H9 (cell line): ENCODE data around the gene LETM1. TPM values are rescaled to one million over a fixed set of nuclear protein-coding genes. Genes with fewer than 3 reads are reported as not detected.

Experiments used
- DNase-seq: peaks from one replicate; pipeline ENCODE4 v3.0.0-alpha.2; 2017
- H2AFZ ChIP-seq: one replicate; pipeline ENCODE4 v1.6.1; 2013; ENCODE audit warnings: mild to moderate bottlenecking, low read length, control low read depth, moderate library complexity
- H2AK5ac ChIP-seq: 2 replicates; pipeline ENCODE4 v1.6.1; 2013; ENCODE audit warnings: low read length, control low read depth, mixed read lengths; ENCODE audit not compliant: insufficient read length
- H2BK120ac ChIP-seq: one replicate; pipeline ENCODE4 v1.6.1; 2013; ENCODE audit warnings: low read depth, mild to moderate bottlenecking, low read length, control low read depth, inconsistent platforms; ENCODE audit not compliant: poor library complexity, severe bottlenecking
- H2BK12ac ChIP-seq: 2 replicates; pipeline ENCODE4 v1.6.1; 2013; ENCODE audit warnings: low read length, control low read depth, mixed read lengths, low read depth; ENCODE audit not compliant: insufficient read length
- H2BK15ac ChIP-seq: 2 replicates; pipeline ENCODE4 v1.6.1; 2013; ENCODE audit warnings: low read depth, low read length, control low read depth
- H2BK20ac ChIP-seq: one replicate; pipeline ENCODE4 v1.6.1; 2013; ENCODE audit warnings: low read depth, mild to moderate bottlenecking, low read length, control low read depth, inconsistent platforms; ENCODE audit not compliant: poor library complexity, severe bottlenecking
- H2BK5ac ChIP-seq: 2 replicates; pipeline ENCODE4 v1.6.1; 2013; ENCODE audit warnings: low read length, control low read depth, mixed read lengths; ENCODE audit not compliant: insufficient read length
- H3K14ac ChIP-seq: 2 replicates; pipeline ENCODE4 v1.6.1; 2013; ENCODE audit warnings: low read length, control low read depth; ENCODE audit not compliant: insufficient read depth
- H3K18ac ChIP-seq: 2 replicates; pipeline ENCODE4 v1.6.1; 2013; ENCODE audit warnings: low read depth, mild to moderate bottlenecking, mixed read lengths, low read length, control low read depth; ENCODE audit not compliant: insufficient read length
- H3K23ac ChIP-seq: 2 replicates; pipeline ENCODE4 v1.6.1; 2013; ENCODE audit warnings: low read length, control low read depth, mixed read lengths, low read depth; ENCODE audit not compliant: insufficient read length
- H3K23me2 ChIP-seq: 2 replicates; pipeline ENCODE4 v1.6.1; 2013; ENCODE audit warnings: low read depth, mild to moderate bottlenecking, mixed read lengths, low read length, control low read depth; ENCODE audit not compliant: insufficient read length, poor library complexity, severe bottlenecking
- H3K27ac ChIP-seq: 2 replicates; pipeline ENCODE4 v1.5.1; 2013; ENCODE audit warnings: low read length, control low read depth, mixed read lengths, low read depth; ENCODE audit not compliant: insufficient read length
- H3K27me3 ChIP-seq: 2 replicates; pipeline ENCODE4 v1.6.1; 2013; ENCODE audit warnings: low read length, control low read depth, inconsistent platforms; ENCODE audit not compliant: insufficient read depth
- H3K4ac ChIP-seq: 2 replicates; pipeline ENCODE4 v1.6.1; 2013; ENCODE audit warnings: low read depth, mild to moderate bottlenecking, control low read depth, inconsistent platforms, low read length, moderate library complexity
- H3K4me1 ChIP-seq: 2 replicates; pipeline ENCODE4 v1.6.1; 2013; ENCODE audit warnings: low read length, control low read depth, inconsistent platforms; ENCODE audit not compliant: insufficient read depth
- H3K4me2 ChIP-seq: 2 replicates; pipeline ENCODE4 v1.6.1; 2013; ENCODE audit warnings: low read length, control low read depth, mixed read lengths; ENCODE audit not compliant: insufficient read length, insufficient read depth
- H3K56ac ChIP-seq: 2 replicates; pipeline ENCODE4 v1.6.1; 2013; ENCODE audit warnings: low read depth, mild to moderate bottlenecking, mixed read lengths, low read length, control low read depth; ENCODE audit not compliant: insufficient read length
- H3K79me1 ChIP-seq: 2 replicates; pipeline ENCODE4 v1.6.1; 2013; ENCODE audit warnings: low read depth, mild to moderate bottlenecking, moderate library complexity, low read length, control low read depth, inconsistent platforms; ENCODE audit not compliant: insufficient read depth, poor library complexity, severe bottlenecking
- H3K79me2 ChIP-seq: 2 replicates; pipeline ENCODE4 v1.6.1; 2013; ENCODE audit warnings: low read length, control low read depth, inconsistent platforms; ENCODE audit not compliant: insufficient read depth
- H3K9ac ChIP-seq: 2 replicates; pipeline ENCODE4 v1.6.1; 2013; ENCODE audit warnings: low read length, control low read depth, mixed read lengths; ENCODE audit not compliant: insufficient read length; ENCODE audit errors: extremely low read depth
- H3K9me3 ChIP-seq: one replicate; pipeline ENCODE4 v1.6.1; 2013; ENCODE audit warnings: low read depth, low read length, inconsistent platforms; ENCODE audit not compliant: control insufficient read depth
- H3T11ph ChIP-seq: one replicate; pipeline ENCODE4 v1.6.1; 2013; ENCODE audit warnings: mild to moderate bottlenecking, low read length, control low read depth, inconsistent platforms
- H4K20me1 ChIP-seq: one replicate; pipeline ENCODE4 v1.6.1; 2013; ENCODE audit not compliant: control insufficient read depth, insufficient read length, insufficient read depth
- H4K5ac ChIP-seq: 2 replicates; pipeline ENCODE4 v1.6.1; 2013; ENCODE audit warnings: low read depth, mild to moderate bottlenecking, mixed read lengths, low read length, control low read depth; ENCODE audit not compliant: insufficient read length
- H4K8ac ChIP-seq: replicated peaks from 2 replicates; pipeline ENCODE4 v1.6.1; 2013; ENCODE audit warnings: low read length, control low read depth, mixed read lengths, low read depth; ENCODE audit not compliant: insufficient read length
- H4K91ac ChIP-seq: 2 replicates; pipeline ENCODE4 v1.6.1; 2013; ENCODE audit warnings: low read depth, mild to moderate bottlenecking, moderate library complexity, mixed read lengths, low read length, control low read depth; ENCODE audit not compliant: insufficient read length
- H3K27ac Mint-ChIP-seq, 3 experiments: 2 replicates in 2 of 3; 3 replicates in 1 of 3; pipeline ENCODE4 v1.8.0; 2020 to 2021; ENCODE audit warnings: mixed read lengths in 3 of 3, mild to moderate bottlenecking in 1 of 3, moderate library complexity in 1 of 3
- H3K27me3 Mint-ChIP-seq: 2 replicates; pipeline ENCODE4 v1.8.0; 2021; ENCODE audit warnings: low read depth, mild to moderate bottlenecking, moderate library complexity, mixed read lengths
- H3K36me3 Mint-ChIP-seq, 3 experiments: 2 replicates in 2 of 3; 3 replicates in 1 of 3; pipeline ENCODE4 v1.8.0; 2020 to 2021; ENCODE audit warnings: low read depth in 3 of 3, mixed read lengths in 3 of 3; ENCODE audit not compliant: insufficient read depth in 1 of 3
- H3K4me1 Mint-ChIP-seq, 2 experiments: 2 replicates each; pipeline ENCODE4 v1.8.0; 2020; ENCODE audit warnings: mixed read lengths in 2 of 2
- H3K4me3 Mint-ChIP-seq, 2 experiments: 2 replicates in 1 of 2; 3 replicates in 1 of 2; pipeline ENCODE4 v1.8.0; 2020 to 2021; ENCODE audit warnings: mild to moderate bottlenecking in 2 of 2, mixed read lengths in 2 of 2, moderate library complexity in 1 of 2
- H3K9me3 Mint-ChIP-seq, 2 experiments: 2 replicates in 1 of 2; 3 replicates in 1 of 2; pipeline ENCODE4 v1.8.0; 2020; ENCODE audit warnings: mild to moderate bottlenecking in 2 of 2, mixed read lengths in 2 of 2, moderate library complexity in 1 of 2
- CTCF ChIP-seq: fragments of 200-600 bp; sonication (generic); conservative IDR thresholded peaks from 3 replicates; pipeline ENCODE4 v1.8.0; 2021; ENCODE audit warnings: antibody characterized with exemption, mild to moderate bottlenecking
- WGBS: extraction: QIAGEN DNeasy Blood & Tissue Kit; methylation state at CpG from one replicate; pipeline ENCODE4 v1.1.7; 2013; ENCODE audit warnings: missing lambda C conversion rate, low lambda C conversion rate, mixed read lengths; ENCODE audit not compliant: insufficient read length; ENCODE audit errors: extremely low coverage; 5-methylcytosine and 5-hydroxymethylcytosine counted together
- total RNA-seq: library from RNA; stranded (reverse); gene quantifications from 2 replicates; pipeline ENCODE4 v1.2.1, GENCODE V29; 2021

LETM1 gene
- total RNA-seq, 1 experiment from 2014 or later: 43.4 TPM

GRCh38 chr4:1784789-1785591, 71.0 kb downstream of the LETM1 start:
- H3K27ac ChIP-seq: no peak overlapping the region
- no peak overlapping the region for H3K27ac Mint-ChIP-seq

More at GRCh38 chr4:1784789-1785591, 71.0 kb downstream of the LETM1 start:
- no peak overlapping the region for H3K18ac ChIP-seq
- Mint-ChIP-seq H3K9me3 (no peaks in the 10 kb centered on the region), H3K36me3 (no peaks in the 10 kb centered on the region), H3K4me1 (peaks cover 9 to 15% of the 10 kb centered on the region in 2 experiments; a peak in 3 of 4 replicates), H3K27me3 (peaks cover 5% of the 10 kb centered on the region), H3K4me3 (no peak overlapping the region; a peak in 1 of 5 replicates)
- no peak overlapping the region for H3K4me2 ChIP-seq
- no peak overlapping the region for H3K9ac ChIP-seq
- H4K8ac ChIP-seq: no peak overlapping the region
- H3T11ph ChIP-seq: no peak overlapping the region
- no peak overlapping the region for H2BK15ac ChIP-seq
- no peak overlapping the region for H3K56ac ChIP-seq
- no peak overlapping the region; the same call in 1 of the 2 replicates for H3K14ac ChIP-seq
- DNase-seq: no peak
- H2BK120ac ChIP-seq: no peak overlapping the region
- H2BK20ac ChIP-seq: no peak overlapping the region
- no peak overlapping the region for H2AFZ ChIP-seq
- no peaks in the 10 kb centered on the region for H3K79me1 ChIP-seq
- no peaks in the 10 kb centered on the region for H3K23me2 ChIP-seq
- no peaks in the 10 kb centered on the region for H3K27me3 ChIP-seq
- no peak for TF ChIP-seq CTCF
- H2AK5ac ChIP-seq: no peak overlapping the region
- no peak overlapping the region for H2BK12ac ChIP-seq
- H4K91ac ChIP-seq: no peak overlapping the region
- no CpG with 5 or more reads among the region's 17 CpGs for WGBS
- H3K4ac ChIP-seq: no peak overlapping the region
- no peak overlapping the region for H2BK5ac ChIP-seq
- H3K9me3 ChIP-seq: no peaks in the 10 kb centered on the region
- no peaks in the 10 kb centered on the region for H4K20me1 ChIP-seq
- H3K23ac ChIP-seq: no peak overlapping the region
- H3K4me1 ChIP-seq: no peaks in the 10 kb centered on the region
- H3K79me2 ChIP-seq: no peaks in the 10 kb centered on the region
- H4K5ac ChIP-seq: no peak overlapping the region
